Uterus (tissue), 2 donors: ENCODE data around the gene STAT1.

Experiments
- CTCF ChIP-seq, 4 experiments: fragments of 200-600 bp in 2 of 4; fragments of 450-650 bp in 2 of 4; sonication (generic) in 2 of 4; IDR thresholded peaks; one replicate each; pipeline ENCODE4 v1.5.1; 2016 to 2019; ENCODE audit warnings: antibody characterized with exemption in 4 of 4, mild to moderate bottlenecking in 2 of 4, moderate library complexity in 1 of 4
- POLR2A ChIP-seq, 2 donors: fragments of 450-650 bp; IDR thresholded peaks; one replicate each; pipeline ENCODE4 v1.6.1; 2016; ENCODE audit warnings: antibody characterized with exemption in 2 of 2, mild to moderate bottlenecking in 1 of 2, moderate library complexity in 1 of 2

- TF ChIP-seq CTCF (IDR thresholded peaks at IDR 0.05): no peak
- TF ChIP-seq POLR2A (IDR thresholded peaks at IDR 0.05): no peak
Measured at GRCh38 chr2:191053256-191053655, 39.3 kb upstream of the STAT1 start.
